AG04450 (cell line): Measurements from ENCODE around the gene CRELD2. TPM values are rescaled to one million over a fixed set of nuclear protein-coding genes. Genes with fewer than 3 reads are reported as not detected.
A peak's percentile ranks its signal among the peaks of the same experiment; 100 is the strongest.

Experiments used
- CTCF ChIA-PET: fragments of 300-600, 350-600 bp; formaldehyde crosslinking; extraction: SDS; loops from one replicate; lab custom pipeline; 2022; ENCODE audit warnings: antibody characterized with exemption, inconsistent platforms; lab: Charles Lee
- POLR2A ChIA-PET: fragments of 350-600 bp; formaldehyde crosslinking; extraction: SDS; loops from one replicate; lab custom pipeline; 2021; ENCODE audit warnings: antibody characterized with exemption, inconsistent platforms; lab: Yijun Ruan, JAX
- DNase-seq: peaks from one replicate; pipeline ENCODE4 v3.0.0-alpha.2; 2011; ENCODE audit warnings: low read depth, low spot score
- H3K27ac ChIP-seq: one replicate; pipeline ENCODE4 v1.5.1; 2012; ENCODE audit warnings: low read depth, low read length, control low read depth
- H3K27me3 ChIP-seq: one replicate; pipeline ENCODE4 v1.6.0; 2012; ENCODE audit warnings: low read length; ENCODE audit not compliant: control insufficient read depth, insufficient read depth
- H3K4me3 ChIP-seq: 2 replicates; pipeline ENCODE4 v1.5.1; 2011; ENCODE audit warnings: mild to moderate bottlenecking, low read depth, low read length, control low read depth
- H3K9me3 ChIP-seq: 2 replicates; pipeline ENCODE4 v1.5.1; 2012; ENCODE audit warnings: low read length; ENCODE audit not compliant: control insufficient read depth, insufficient read depth
- CTCF ChIP-seq: IDR thresholded peaks from 2 replicates; pipeline ENCODE4 v1.5.1; 2011; ENCODE audit warnings: low read depth, low read length, control low read depth, inconsistent platforms
- polyA plus RNA-seq: library from polyadenylated mRNA; depleted of rRNA; stranded (reverse); fragments of >200 nt; gene quantifications from 2 replicates; pipeline ENCODE4 v1.2.3, GENCODE V29; 2011

CRELD2 gene
- polyA plus RNA-seq, 1 experiment = 31.6 TPM

DNA sequence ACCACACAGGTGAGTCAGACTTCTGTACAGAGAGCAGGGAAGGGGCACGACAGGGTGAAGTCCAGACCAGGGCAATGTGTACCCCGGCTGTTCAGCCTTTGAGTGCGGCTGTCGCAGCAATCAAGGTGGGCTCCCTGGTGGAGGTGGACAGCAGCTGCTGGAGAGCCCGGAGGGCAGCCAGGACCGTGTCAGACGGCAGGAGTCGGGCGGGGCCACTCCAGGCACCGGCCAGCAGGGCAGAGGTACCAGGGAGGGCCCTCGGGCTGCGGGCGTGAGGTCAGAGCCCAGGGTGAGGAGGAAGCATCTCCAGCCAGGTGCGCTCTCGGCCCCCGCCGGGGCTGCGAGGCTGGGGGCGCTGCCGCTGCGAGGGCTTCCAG lies 41.3 kb downstream of the CRELD2 start:
- H3K27me3 ChIP-seq = no peaks in the 10 kb centered on the region
- DNase-seq = no peak
- H3K27ac ChIP-seq = no peak overlapping the region
- peak overlapping the region; percentile 64 for H3K4me3 ChIP-seq
- peaks cover 4% of the 10 kb centered on the region; the same call in 1 of the 2 replicates for H3K9me3 ChIP-seq
- CTCF ChIA-PET = no interaction called here
- POLR2A ChIA-PET = interaction anchor here (2.8 to 3.5 kb wide), 2 partner anchors 8 to 23 kb away, joined by 14 to 20 read pairs; no protein-coding TSS in a partner anchor
- TF ChIP-seq CTCF = no peak

DNA sequence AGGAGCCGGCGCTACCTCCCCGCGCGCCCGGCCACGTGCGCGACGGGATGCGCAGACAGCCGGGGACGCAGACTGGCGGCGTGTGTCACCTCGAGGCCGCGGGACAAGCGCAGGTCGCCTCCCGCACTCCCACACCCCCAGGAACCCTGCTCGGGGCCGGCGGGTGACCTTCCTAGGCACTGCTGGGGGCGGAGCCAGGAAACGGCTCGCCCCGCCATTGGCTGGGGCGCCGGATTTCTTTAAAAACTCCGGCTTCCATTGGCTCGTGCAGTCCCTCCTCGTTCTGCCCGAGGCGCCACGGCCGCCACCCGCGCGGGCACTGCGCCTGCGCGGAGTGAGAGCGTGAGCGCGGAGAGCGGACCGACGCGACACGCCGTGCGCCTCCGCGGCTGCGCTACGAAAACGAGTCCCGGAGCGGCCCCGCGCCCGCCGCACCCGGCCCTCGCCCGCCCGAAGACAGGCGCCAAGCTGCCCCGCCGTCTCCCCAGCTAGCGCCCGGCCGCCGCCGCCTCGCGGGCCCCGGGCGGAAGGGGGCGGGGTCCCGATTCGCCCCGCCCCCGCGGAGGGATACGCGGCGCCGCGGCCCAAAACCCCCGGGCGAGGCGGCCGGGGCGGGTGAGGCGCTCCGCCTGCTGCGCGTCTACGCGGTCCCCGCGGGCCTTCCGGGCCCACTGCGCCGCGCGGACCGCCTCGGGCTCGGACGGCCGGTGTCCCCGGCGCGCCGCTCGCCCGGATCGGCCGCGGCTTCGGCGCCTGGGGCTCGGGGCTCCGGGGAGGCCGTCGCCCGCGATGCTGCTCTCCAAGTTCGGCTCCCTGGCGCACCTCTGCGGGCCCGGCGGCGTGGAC lies 41.9 kb downstream of the CRELD2 start, which contains the start of gene PIM3:
TSS of gene PIM3 (plus strand) at position 614 of the 846 bp plus-strand sequence. CDS start at position 790, 176 bp downstream.
- peak within 1 kb of the TSS; percentile 52 for H3K27ac ChIP-seq
- peaks cover 4% of the 10 kb centered on the region; the same call in 1 of the 2 replicates for H3K9me3 ChIP-seq
- H3K4me3 ChIP-seq = peak within 1 kb of the TSS; percentile 82
- H3K27me3 ChIP-seq = no peaks in the 10 kb centered on the region
- ChIA-PET CTCF (no interaction called here), POLR2A (interaction anchor here (2.8 to 3.5 kb wide), 2 partner anchors 8 to 24 kb away, joined by 14 to 20 read pairs; no protein-coding TSS in a partner anchor)
- peak; percentile 85 for DNase-seq
- TF ChIP-seq CTCF = no peak

DNA sequence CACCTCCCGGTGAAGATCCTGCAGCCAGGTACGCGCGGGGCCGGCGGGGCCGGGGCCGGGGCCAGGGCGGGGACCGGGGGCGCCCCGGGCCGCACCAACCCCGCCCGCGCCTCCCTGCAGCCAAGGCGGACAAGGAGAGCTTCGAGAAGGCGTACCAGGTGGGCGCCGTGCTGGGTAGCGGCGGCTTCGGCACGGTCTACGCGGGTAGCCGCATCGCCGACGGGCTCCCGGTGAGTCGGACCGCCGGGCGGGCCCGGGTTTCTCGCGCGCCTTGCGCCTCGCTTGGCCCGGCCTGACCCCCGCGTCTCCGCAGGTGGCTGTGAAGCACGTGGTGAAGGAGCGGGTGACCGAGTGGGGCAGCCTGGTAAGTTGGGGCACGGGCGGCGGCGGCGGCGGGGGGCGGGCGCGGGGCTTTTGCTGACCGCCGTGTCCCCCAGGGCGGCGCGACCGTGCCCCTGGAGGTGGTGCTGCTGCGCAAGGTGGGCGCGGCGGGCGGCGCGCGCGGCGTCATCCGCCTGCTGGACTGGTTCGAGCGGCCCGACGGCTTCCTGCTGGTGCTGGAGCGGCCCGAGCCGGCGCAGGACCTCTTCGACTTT lies 42.7 kb downstream of the CRELD2 start:
- no peak for TF ChIP-seq CTCF
- CTCF ChIA-PET = no interaction called here
- Histone ChIP-seq H3K9me3 (peaks cover 4% of the 10 kb centered on the region; the same call in 1 of the 2 replicates), H3K27me3 (no peaks in the 10 kb centered on the region), H3K27ac (no peak overlapping the region), H3K4me3 (peak overlapping the region; percentile 82)
- POLR2A ChIA-PET = interaction anchor here (1.9 to 3.5 kb wide), 3 partner anchors 9 to 25 kb away, joined by 12 to 20 read pairs (median 14); no protein-coding TSS in a partner anchor
- DNase-seq = no peak

DNA sequence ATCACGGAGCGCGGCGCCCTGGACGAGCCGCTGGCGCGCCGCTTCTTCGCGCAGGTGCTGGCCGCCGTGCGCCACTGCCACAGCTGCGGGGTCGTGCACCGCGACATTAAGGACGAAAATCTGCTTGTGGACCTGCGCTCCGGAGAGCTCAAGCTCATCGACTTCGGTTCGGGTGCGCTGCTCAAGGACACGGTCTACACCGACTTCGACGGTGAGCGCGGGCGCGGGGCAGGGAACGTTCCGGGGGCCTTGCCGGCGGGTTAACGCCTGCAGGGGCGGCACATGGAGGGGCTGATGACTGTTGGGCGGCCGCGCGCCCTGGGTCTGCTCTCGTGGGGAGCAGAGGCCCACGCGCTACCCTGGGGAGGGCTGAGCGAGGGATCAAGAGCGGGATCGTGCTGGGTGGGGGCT lies 43.2 kb downstream of the CRELD2 start:
- no peak for DNase-seq
- no peak for TF ChIP-seq CTCF
- H3K27ac ChIP-seq = peak overlapping the region; percentile 52
- H3K9me3 ChIP-seq = peaks cover 4% of the 10 kb centered on the region; the same call in 1 of the 2 replicates
- POLR2A ChIA-PET = interaction anchor here (0.6 to 3.5 kb wide), 6 partner anchors 9 to 225 kb away, joined by 3 to 20 read pairs (median 8); no protein-coding TSS in a partner anchor
- no peaks in the 10 kb centered on the region for H3K27me3 ChIP-seq
- peak overlapping the region; percentile 82 for H3K4me3 ChIP-seq
- CTCF ChIA-PET = no interaction called here
